Loucy (cell line): ENCODE results near the gene PPP4R4.

Source experiments
- CTCF ChIP-seq: fragments of 200-600 bp; sonication (generic); conservative IDR thresholded peaks from 2 replicates; pipeline ENCODE4 v1.5.1; 2014; ENCODE audit warnings: mild to moderate bottlenecking, antibody characterized with exemption, low read length
- EZH2phosphoT487 ChIP-seq: fragments of 200-600 bp; IDR thresholded peaks from 2 replicates; pipeline ENCODE4 v1.6.1; 2018; ENCODE audit warnings: antibody characterized with exemption, mild to moderate bottlenecking, moderate library complexity, borderline replicate concordance

GRCh38 chr14:94139006-94139405 is 35.1 kb upstream of the PPP4R4 start:
- TF ChIP-seq CTCF (no peak), EZH2phosphoT487 (no peak)
